AG08395 (cell line): ENCODE data around the gene NTSR2.
"Not testable (repeated sequence)": the region's sequence is repeated elsewhere in the genome, so short reads cannot be mapped to it uniquely, and the experiment has no call there.

Source experiments
- DNase-seq: peaks from one replicate; pipeline ENCODE4 v3.0.0; 2012; ENCODE audit warnings: mixed read lengths, low spot score

The NTSR2 gene

DNA sequence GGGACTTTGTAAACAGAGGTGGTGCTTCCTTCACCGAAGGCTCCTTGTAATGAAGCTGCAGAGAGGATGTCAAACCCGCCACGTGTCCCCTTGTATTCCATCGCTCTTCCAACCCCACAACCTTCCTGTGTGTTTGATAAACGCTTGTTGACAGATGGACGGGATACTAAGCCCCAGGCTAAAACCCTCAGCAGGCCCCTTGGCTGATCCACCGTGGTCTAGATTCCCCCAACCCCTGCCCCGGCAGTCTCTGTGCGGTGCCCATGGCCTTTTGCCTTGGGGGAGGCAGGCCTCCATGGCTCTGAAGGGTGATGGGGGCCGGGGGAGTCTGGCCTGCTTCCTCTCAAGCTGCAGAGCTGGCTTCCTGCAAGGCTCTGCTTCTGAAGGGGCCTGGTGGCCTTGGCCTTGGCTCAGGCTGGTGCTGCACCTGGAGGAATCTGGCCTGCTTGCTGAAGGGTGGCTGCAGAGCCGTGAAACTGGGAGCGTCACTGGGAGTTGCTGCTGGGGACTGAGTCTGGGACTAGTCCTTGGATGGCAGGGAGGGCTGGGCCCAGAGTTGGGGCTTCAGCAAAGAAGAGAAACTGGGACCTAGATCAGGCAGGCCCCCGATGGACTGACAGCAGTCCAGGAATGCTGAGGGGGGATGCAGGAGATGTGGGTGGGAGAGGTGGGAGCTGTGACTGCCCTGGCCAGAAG lies 9.6 kb upstream of the NTSR2 start:
- no peak for DNase-seq

DNA sequence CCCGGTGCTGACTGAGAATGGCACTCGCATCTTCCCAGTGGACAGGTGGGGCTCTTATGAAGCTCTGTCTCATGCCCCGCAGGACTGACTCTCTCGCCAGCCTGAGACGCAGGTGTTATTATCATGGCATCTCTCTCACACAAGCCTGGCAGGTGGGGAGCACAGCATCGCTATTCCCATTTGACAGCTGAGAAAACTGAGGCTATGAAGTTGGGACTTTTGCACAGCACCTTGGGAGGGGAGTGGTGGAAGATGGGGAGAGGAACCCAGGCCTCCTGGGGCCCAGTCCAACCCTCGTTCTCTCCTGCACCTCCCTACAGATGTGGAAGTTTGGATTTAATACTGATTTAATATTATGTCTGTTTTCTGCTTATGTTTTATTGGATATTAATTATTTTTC lies 9.0 kb upstream of the NTSR2 start:
- no peak for DNase-seq

DNA sequence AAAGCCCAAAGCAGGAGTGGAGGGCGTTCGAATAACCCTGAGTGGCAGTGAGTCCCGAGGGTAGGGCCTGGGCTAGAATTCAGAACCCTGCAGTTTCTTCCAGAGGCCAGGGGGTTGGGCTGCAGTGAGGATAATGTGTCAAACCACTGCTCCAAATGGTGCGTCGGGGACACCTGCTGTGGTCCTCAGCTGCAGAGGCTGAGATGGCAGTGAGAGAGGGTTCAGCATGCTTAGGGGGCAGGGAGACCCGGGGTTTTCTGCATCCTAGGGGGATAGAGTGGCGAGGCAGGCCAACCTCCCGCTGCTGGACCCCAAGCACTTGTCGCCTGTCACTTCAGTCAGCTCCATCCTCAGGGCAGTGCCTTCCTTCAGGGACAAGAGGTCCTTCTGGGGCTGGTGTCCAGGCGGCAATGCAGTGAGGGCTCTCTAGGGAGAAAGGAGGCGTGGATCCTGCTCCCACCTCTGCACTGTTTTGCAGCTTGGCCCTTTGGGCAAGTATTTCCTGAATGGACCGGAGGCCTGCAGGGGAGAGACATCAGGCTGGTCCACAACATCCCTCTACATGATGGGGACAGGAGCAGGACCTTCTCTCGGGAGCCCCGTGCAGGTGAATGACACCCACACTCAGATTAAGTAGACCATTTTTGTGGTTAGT lies 8.4 kb upstream of the NTSR2 start:
- no peak for DNase-seq

DNA sequence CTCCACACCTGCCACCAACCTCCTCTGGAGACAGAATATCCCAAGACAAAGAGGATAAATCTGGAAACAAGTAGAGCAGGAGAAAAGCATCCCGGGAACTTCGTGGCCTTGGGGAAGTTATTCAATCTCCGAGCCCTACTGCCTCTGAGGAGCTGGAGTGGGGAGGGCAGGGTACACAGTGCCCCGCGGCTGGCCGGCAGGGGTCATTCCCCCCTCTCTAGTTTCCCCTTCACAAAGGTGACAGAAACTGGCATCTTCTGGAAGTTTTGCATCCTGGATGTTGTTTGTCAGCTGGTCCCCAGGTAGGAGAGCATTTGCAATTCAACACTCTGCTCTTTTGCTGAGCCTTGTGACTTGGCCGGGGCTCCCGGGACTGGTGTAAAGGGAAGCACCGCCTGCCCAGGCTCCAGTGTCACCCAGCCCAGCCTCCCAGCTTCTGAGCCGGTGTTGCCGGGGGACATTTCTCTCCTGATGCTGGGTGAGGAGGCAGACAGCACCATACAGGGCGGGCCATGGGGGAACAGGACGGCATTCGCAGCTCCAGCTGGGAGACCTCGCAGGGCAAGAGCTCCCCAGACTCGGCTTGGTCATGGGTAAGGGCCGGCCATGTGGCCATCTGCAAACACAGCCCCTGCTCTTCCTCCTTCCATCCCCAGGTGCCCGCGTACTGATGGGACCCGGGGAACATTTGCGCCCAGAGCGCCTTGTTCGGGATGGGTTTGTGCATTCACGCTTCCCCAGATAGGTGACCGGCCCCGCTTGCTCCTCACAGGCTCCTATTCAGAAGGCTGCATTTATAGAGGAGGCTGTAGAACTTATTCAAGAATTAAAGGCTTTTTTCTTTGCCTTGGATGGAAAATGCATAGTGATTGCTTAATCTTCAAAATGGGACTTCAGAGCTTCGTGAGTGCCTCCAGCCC lies 7.4 kb upstream of the NTSR2 start:
- DNase-seq, result no peak

DNA sequence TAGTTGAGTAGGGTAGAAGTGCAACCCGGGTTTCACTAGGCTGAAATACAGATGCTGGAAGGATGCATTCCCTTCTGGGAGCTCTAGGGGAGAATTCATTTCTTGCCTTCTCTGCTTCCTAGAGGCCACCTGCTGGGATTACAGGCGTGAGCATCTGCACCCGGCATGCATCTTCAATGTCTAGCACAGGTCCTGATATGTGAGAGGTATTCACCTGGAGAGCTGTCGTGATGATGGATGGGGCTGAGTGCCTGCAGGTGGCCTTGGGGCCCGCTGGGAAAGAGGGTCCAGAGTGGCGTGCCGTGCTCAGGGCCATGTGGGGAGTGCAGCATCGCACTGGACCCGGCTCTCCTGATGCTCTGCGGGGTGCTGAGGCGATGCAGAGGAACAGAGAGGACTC lies 6.6 kb upstream of the NTSR2 start:
- DNase-seq, result no peak

DNA sequence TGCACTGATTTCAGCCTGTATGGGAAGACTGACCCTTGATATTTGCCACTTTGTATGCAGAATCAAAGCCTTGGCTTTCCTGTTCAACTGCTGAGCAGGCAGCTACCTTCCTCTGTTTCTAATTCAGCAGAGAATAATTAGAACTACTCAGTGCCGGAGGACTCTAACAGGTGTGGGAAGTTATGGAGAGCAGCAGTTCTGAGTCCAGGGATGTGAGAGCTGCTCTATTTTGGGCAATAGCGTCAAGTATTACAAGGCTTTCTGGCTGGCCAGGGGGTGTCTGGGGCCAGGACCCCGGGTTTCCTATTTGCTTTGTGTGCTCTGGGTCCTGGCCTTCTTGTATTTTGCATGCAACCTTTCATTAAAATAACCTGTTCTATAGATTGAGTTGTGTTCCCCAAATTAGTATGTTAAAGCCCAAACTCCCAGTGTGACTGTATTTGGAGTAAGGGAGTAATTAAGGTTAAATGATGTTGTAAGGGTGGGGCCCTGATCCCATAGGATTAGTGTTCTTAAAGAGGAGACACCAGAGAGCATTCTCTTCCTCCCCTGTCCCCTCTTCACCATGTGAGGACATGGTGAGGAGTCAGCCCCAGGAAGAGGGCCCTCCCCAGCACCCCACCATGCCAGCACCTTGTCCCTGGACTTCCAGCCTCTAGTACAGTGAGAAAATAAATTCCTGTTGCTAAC lies 5.6 kb upstream of the NTSR2 start:
- no peak for DNase-seq

DNA sequence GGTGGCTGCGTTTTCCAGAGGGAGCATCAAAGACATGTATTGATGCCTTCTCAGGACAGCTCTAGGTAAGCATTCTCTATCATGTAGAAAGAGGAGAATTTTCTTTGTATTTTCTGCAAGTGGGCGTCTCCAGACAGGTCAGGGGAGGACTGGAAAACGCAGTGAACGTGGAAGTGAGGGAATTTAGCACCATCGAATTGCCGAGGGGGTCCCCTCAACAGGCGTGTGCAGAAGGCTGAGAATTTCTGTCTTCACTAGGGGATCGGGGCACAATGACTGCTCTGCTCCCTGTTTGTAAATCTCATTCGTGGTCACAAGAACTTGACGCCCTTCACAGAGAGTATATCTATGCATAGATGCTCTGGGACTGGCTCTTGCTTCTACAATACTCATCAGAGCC lies 5.0 kb upstream of the NTSR2 start:
- no peak for DNase-seq

DNA sequence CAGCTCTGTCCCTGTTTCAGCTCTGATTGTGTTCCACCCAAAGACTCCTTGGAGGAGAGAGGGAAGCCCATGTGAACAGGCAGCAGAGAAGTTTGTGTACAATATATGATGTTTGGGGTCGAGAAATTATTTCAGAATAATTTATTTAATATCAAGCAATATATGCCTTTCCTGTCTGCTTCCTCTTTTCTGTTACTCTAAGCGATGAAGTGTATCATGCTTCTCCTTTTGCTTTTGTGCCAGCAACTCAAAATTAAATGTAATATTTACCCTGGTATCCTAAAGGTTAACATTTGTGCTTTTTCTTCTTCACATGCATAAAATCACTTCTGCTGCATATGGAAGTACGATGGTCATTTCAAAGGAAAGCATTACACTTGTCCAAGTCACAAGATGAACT lies 2.4 kb upstream of the NTSR2 start:
- DNase-seq, result no peak

DNA sequence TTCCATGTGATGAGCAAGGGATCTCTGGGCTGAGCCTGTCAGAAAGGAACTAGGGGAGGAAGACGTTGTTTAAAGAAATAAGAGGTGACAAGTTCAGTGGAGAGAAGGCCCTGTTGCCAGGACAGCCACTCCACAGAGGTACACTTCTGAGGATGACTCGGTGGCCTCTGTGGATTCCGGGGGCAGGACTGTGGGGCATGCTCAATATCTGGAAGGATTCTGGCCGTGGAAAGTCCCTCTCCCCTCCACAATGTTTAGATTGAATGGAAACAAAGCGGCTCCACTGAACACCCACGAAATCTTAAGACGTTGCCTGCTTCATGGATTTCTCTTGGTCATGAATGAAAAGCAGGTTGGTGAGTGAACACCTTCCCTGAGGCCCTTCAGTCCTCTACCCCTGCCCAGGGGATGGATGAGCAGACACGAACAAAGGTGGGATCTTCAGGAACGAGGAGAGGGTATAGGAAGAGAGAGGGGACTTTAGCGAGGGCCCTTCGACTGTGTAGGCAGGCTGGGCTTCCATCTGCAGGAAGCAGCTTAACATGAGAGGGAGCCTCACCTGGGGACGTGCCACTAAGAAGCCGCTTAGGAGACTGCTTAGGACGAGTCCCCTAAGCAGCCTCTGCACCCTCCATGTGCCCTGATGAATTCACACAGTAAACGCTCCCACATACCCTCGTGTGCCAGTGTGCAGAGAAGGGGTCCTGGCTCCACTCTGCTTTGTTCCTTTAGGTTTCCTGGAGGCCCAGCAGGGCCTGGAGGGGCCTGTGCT lies 1.9 kb downstream of the NTSR2 start:
- no peak for DNase-seq

DNA sequence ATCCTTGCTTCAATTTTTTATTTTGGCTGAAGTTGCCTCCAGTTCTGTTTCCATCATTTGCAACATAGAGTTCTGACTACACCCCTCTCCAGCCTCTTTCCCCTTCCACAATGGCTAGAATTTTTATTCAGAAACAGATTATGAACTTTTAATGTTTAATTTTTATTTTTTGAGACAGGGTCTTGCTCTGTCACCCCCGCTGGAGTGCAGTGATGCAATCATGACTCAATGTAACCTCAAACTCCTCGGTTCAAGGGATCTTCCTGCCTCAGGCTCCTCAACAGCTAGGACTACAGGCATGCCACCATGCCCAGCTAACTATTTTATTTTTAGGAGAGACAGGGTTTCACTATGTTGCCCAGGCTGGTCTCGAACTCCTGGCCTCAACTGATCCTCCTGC lies 2.8 kb downstream of the NTSR2 start:
- DNase-seq, result no peak

DNA sequence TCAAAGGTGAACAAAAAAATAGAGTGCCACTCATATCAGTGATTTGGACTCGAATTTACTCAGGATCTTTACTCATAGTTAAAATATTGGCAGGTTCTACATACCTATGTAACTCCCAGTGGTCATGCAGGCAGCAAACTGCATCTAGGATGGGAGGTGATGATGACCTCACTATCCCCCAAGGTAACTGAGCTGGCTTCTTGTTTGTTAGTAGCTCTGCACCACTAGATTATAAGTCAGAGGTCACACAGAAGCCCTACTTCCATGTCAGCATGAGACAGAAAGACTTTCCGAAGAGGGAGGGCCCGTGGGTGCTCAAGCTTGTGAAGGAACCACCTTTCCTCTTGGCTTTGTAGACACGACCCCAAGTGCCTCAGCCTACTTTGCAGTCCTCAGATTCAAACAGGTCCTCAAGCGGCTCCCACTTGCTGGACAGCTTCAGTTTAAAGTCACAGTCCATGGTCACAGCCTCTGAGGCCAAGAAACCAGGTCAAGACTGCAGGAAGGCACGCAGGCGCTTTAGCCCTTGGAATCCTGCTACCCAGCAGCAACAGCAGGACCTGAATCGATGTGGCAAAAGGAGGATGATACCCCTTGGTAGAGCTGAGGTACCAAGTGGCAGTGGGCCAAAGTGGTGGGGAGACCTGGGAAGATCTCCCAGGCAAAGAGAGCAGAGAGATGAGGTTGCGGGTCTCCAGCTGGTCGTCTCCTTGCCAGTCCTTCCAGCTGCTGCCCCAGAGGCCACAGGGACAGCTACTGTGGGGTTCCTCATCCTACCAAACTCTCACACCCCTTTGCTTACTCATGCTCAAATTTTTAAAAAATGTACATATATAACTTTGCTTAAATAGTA lies 4.3 kb downstream of the NTSR2 start:
- no peak for DNase-seq

DNA sequence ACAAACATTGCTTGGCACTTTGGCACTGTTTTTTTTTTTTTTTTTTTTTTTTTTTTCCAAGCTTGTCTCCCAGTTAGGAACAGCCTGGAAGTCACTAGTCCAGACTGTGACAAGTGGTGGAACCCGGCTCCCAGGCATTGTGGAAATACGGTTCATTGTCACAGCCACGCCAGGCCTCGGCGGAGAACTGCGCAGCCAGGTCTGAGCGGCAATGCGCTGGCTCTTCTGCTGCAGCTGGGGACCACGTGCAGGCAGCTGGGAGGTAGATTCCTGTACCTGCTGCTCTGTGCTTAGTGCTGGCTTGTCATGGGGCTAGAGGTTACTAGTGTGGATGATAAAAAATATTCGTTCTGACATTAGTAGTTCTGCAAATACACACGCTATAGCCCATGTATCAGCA lies 5.0 kb downstream of the NTSR2 start:
- DNase-seq, result no peak

DNA sequence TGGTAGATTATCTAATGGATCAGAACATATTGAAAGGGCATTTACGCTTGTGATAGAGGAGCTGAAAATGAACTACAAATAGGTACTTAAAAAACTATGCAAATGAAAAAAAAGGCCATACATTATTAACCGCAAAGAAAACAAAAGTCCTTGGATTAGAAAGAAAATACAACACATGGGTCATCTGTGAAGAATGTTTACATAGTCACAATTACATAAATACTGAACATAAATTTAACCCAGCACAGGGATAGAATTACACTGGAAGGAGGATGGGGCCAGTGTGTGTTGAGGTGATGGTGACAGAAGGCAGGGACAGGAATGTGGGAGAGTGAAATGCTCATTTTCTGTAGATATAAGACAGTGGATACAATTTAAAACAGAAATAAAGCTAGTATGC lies 6.6 kb downstream of the NTSR2 start:
- DNase-seq, result no peak

DNA sequence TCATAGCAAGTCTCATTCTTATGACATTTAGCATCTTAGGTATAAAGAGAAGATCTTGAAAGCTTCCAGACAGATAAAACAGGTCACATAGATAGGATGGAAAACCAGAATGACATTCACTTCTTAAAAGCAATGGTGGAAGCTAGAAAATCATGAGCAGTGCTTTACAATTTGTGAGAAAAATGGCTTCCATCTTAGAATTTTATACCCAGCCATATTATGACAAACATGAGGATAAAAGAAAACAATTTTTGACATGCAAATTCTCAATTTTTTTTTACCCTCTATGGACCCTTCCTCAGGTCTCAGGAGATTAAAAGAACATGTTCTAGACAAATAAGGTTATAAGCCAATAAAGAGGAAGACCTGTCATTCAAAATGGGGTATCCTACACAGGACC lies 7.1 kb downstream of the NTSR2 start:
- no peak for DNase-seq

DNA sequence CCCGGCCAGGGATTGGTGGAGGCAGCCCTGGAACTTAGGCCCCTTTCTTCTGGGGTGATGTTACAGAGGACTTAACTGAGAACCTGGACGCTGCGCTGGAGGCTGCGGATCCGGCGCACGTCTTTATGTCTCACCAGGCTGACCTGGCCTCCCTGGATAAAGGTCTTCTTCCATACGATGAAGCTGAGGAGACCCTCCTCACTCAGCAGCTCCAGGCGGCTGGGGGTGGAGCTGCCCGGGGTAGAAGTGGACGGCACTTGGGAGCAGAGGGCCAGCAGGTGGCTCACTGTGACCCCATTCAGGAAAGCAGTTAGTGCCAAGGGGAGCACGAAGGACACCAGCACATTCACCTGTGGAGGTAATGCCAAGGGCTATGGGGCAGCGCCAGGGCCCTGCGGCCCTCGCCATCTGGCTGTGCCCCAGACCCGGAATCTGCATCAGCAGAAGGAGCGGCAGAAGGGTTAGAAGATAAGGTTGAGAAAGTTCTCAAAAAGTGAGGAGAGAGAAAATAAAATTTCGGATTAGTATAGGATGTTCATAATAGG lies 8.0 kb downstream of the NTSR2 start:
- DNase-seq, result no peak

DNA sequence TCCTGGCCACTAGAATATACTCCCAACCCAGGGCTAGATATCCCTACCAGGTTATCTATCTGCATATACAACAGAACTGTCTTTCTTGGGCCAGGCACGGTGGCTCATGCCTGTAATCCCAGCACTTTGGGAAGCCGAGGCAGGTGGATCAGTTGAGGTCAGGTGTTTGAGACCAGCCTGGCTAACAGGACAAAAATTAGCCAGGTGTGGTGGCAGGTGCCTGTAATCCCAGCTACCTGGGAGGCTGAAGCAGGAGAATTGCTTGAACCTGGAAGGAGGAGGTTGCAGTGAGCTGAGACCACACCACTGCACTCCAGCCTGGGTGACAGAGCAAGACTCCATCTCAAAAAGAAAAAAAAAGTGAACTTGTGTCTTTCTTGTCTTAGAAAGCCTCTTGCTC lies 9.6 kb downstream of the NTSR2 start:
- not testable (repeated sequence) for DNase-seq

DNA sequence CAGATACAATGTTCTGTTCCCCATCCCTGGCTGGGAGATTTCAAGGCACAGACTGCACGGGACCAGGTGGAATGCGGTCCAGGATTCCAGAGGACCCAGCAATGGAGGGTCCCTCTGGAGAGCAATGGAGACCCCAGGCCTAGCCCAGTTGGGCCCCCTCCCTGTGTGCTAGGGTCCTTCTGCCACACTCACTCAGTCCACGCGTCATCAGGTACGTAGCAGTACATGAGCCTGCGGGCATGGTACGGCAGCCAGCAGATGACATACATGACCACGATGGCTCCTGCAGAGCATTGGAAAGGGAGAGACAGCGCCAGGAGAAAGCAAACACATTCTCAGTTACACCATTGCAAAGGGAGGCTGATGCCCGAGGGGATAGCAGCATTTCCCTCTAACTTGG lies 10.1 kb downstream of the NTSR2 start:
- no peak for DNase-seq

DNA sequence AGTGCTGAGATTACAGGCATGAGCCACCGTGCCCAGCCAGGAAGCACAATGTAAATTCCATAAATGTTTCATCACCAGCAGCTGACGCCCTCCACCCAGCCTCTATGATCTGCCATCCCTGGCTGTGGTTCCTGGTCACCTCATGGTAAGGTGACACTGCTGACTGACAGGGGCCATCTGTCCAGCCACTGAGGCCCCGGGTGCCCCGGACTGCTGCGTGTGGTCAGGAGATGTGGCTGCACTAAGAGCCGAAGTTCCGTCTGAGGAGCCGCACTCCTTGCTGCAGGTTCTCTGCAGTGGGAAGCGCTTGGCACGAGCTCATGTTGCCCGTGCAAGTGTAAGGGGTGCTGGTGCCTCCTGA lies 10.9 kb downstream of the NTSR2 start:
- DNase-seq, result no peak

DNA sequence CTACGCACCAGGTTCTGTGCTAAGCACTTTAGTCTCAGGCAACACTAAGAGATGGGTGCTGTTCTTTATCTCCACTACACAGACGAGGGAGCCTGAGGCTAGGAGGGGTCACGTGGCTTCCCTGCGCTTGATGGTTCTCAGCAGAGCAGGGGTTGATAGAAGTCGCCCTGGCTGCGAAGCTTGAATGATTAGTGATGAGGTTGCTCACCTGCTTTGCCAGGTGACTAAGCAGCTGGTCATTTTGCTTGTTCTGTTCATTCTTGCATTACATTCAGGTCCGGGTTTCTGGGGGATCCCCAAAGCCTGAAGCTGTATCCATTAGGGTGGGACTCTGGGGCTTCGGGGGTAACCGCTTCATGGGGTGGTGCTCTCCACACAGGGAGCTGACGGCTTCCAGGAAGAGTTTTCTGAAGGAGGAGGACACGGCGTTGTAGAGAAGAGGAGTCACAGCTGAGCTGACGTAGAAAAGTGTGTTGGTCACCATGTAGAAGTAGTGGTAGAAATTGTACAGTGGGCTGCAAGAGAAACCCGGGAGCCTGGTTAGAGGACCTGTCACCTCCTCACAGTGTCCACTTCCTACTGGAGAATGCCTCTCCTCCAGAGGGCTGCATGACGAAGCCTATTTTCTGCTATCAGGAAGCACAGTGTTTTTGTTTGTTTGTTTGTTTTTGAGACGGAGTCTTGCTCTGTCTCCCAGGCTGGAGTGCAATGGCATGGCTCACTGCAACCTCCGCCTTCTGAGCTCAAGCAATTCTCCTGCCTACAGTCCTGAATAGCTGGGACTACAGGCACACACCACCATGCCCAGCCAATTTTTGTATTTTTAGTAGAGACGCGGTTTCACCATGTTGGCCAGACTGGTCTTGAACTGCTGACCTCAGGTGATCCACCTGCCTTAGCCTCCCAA lies 11.5 kb downstream of the NTSR2 start:
- no peak for DNase-seq
